Measurements from ENCODE around the gene ZFC3H1. TPM values are rescaled to one million over a fixed set of nuclear protein-coding genes. Genes with fewer than 3 reads are reported as not detected.

The ZFC3H1 gene
- total RNA-seq, 1 donor from 2014 or later, result 22.1 TPM

DNA sequence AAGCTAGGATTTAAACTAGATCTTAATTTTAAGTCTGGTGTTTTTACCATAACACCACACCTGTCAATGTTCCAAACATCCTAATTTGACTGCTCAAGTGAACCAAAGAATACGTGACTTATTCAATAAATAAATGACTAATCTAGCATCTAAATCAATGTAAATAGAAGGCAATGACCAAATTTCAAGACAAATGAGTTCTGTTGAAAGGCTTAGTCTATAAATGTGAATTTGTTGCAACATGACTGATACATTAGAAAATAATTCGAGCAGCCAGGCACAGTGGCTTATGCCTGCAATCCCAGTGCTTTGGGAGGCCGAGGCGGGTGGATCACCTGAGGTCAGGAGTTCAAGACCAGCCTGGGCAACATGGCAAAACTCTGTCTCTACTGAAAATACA, 15.1 kb downstream of the ZFC3H1 start:
- H3K36me3 ChIP-seq (ENCODE audit: control insufficient read depth, insufficient read depth, low read length), result peaks cover 8% of the 10 kb centered on the region

DNA sequence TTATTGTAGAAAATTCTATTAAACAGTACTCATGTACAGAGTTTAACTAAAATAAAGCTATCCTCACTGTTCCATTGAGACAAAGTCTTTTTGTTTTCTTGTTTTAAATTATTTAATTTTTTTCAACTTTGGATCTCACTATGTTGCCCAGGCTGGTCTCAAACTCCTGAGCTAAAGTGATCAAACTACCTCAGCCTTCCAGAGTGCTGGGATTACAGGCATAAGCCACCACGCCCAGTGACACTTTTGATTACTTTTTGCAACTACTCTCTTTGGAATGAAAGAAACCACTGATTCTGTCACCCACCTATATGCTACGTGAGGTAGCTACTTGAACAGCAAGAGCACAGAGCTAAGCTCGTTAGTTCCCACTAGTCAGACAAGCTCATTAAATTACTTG, 17.1 kb downstream of the ZFC3H1 start:
- peaks cover 9% of the 10 kb centered on the region for H3K36me3 ChIP-seq (ENCODE audit: control insufficient read depth, insufficient read depth, low read length)
- no peaks in the 10 kb centered on the region for H3K27me3 ChIP-seq (ENCODE audit: control insufficient read depth, insufficient read depth, low read length)
- DNase-seq (ENCODE audit: low read depth) (no peak), FAIRE-seq (no peak)
- H3K4me3 ChIP-seq (ENCODE audit: low read depth, low read length), result no peak overlapping the region
- TF ChIP-seq, protein P1, sequence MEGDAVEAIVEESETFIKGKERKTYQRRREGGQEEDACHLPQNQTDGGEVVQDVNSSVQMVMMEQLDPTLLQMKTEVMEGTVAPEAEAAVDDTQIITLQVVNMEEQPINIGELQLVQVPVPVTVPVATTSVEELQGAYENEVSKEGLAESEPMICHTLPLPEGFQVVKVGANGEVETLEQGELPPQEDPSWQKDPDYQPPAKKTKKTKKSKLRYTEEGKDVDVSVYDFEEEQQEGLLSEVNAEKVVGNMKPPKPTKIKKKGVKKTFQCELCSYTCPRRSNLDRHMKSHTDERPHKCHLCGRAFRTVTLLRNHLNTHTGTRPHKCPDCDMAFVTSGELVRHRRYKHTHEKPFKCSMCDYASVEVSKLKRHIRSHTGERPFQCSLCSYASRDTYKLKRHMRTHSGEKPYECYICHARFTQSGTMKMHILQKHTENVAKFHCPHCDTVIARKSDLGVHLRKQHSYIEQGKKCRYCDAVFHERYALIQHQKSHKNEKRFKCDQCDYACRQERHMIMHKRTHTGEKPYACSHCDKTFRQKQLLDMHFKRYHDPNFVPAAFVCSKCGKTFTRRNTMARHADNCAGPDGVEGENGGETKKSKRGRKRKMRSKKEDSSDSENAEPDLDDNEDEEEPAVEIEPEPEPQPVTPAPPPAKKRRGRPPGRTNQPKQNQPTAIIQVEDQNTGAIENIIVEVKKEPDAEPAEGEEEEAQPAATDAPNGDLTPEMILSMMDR (IDR thresholded peaks at IDR 0.05; ENCODE audit: insufficient read depth, low read length, severe bottlenecking), result no peak

More for the DNA sequence above, 15.1 kb downstream of the ZFC3H1 start:
- Histone ChIP-seq H3K4me3 (ENCODE audit: low read depth, low read length) (no peak overlapping the region), H3K27me3 (ENCODE audit: control insufficient read depth, insufficient read depth, low read length) (no peaks in the 10 kb centered on the region)
- TF ChIP-seq, protein P1 (IDR thresholded peaks at IDR 0.05; ENCODE audit: insufficient read depth, low read length, severe bottlenecking), result no peak
- DNase-seq (ENCODE audit: low read depth), result peak; percentile 54
- FAIRE-seq, result no peak

DNA sequence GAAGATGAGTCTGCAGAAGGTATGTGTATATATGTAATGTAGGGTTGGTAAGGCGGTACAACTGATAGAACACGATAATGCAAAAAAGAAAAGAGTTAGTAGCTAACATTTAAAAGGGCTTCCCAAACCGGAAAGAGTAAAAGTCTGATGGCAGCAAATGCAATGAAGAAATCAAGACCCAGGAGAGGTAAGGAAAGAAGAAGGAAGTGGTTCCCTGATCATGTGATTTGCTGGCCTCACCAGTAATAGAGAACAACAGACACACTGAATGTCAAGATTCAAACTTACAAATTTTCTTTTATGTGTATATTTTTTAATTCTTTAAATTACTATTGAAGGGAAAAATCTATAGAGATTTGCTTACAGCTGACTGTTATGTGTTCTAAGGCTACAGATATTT, 18.4 kb downstream of the ZFC3H1 start:
- TF ChIP-seq, protein P1 (IDR thresholded peaks at IDR 0.05; ENCODE audit: insufficient read depth, low read length, severe bottlenecking), result no peak
- H3K4me3 ChIP-seq (ENCODE audit: low read depth, low read length), result no peak overlapping the region
- no peak for FAIRE-seq
- no peaks in the 10 kb centered on the region for H3K27me3 ChIP-seq (ENCODE audit: control insufficient read depth, insufficient read depth, low read length)
- peaks cover 11% of the 10 kb centered on the region for H3K36me3 ChIP-seq (ENCODE audit: control insufficient read depth, insufficient read depth, low read length)
- no peak for DNase-seq (ENCODE audit: low read depth)

DNA sequence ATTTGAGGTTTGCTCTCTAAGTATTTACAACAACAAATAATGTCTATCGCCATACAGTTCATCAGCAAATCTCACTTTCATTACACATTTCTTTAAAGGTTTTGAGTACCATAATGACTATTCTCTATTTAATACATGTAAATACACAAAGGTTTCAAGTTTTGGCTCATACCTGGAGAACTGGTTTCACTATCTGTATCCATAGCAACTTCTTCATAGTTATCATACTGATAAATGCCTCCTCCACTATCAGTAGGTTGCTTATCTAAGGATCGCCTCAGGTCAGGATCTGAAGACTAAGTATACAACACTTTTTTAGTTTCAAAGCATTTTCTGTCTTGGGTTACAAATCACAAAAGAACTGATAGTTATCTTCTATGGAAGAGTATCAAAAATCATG, 21.4 kb downstream of the ZFC3H1 start:
- no peaks in the 10 kb centered on the region for H3K27me3 ChIP-seq (ENCODE audit: control insufficient read depth, insufficient read depth, low read length)
- peaks cover 13% of the 10 kb centered on the region for H3K36me3 ChIP-seq (ENCODE audit: control insufficient read depth, insufficient read depth, low read length)
- DNase-seq (ENCODE audit: low read depth) (no peak), FAIRE-seq (no peak)
- no peak overlapping the region for H3K4me3 ChIP-seq (ENCODE audit: low read depth, low read length)
- TF ChIP-seq, protein P1 (IDR thresholded peaks at IDR 0.05; ENCODE audit: insufficient read depth, low read length, severe bottlenecking), result no peak

DNA sequence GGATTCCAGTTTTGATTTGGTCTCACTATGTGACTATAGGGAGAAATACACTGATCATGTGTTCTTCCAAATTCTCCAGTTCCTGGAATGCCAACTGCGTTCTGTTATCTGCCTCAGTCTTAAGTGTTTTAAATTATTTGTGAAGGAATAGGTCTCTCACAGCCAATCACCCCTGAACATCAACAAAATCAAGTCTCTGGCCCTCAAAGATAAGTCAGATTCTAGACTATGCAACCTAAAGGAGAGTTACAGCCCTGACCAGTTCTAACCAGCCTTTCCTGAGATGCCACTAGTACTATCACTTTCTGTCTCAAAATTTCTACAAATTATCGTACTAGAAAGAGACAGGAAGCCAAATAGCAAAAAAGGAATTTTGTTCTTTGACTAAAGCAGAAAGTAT, 22.3 kb downstream of the ZFC3H1 start:
- no peak overlapping the region for H3K4me3 ChIP-seq (ENCODE audit: low read depth, low read length)
- TF ChIP-seq, protein P1 (IDR thresholded peaks at IDR 0.05; ENCODE audit: insufficient read depth, low read length, severe bottlenecking), result no peak
- DNase-seq (ENCODE audit: low read depth), result no peak
- peaks cover 11% of the 10 kb centered on the region for H3K36me3 ChIP-seq (ENCODE audit: control insufficient read depth, insufficient read depth, low read length)
- FAIRE-seq, result no peak
- no peaks in the 10 kb centered on the region for H3K27me3 ChIP-seq (ENCODE audit: control insufficient read depth, insufficient read depth, low read length)

DNA sequence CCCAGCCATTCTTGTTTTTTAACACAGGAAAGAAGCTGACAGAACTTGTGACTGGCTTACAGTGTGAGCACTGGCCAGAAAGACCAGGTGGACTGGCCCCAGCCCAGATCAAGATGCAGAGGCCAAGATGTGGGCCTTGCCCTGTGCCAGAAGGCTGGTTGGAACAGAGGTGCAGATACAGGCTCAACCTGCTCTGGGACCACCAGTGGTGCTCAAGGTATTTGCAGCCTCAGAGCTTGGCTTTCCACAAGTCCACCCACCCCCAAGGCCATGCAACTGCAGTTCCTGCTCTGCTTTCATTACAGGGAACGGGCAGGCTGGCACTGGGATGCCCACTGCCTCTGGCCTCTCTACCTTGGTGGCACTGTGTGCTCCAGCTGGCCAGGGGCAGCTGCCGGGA, 23.3 kb downstream of the ZFC3H1 start:
- H3K4me3 ChIP-seq (ENCODE audit: low read depth, low read length), result no peak overlapping the region
- H3K27me3 ChIP-seq (ENCODE audit: control insufficient read depth, insufficient read depth, low read length), result no peaks in the 10 kb centered on the region
- TF ChIP-seq, protein P1 (IDR thresholded peaks at IDR 0.05; ENCODE audit: insufficient read depth, low read length, severe bottlenecking), result no peak
- FAIRE-seq (no peak), DNase-seq (ENCODE audit: low read depth) (no peak)
- peaks cover 14% of the 10 kb centered on the region for H3K36me3 ChIP-seq (ENCODE audit: control insufficient read depth, insufficient read depth, low read length)
